HepG2 (cell line): Measurements from ENCODE around the gene BRI3BP. TPM values are rescaled to one million over a fixed set of nuclear protein-coding genes. Genes with fewer than 3 reads are reported as not detected.

ENCODE experiments used
- FOSL1 ChIP-seq: sonication (generic); formaldehyde crosslinking; IDR thresholded peaks from 2 replicates; pipeline ENCODE4 v1.9.0; 2021; ENCODE audit warnings: missing genetic modification reagents, borderline replicate concordance
- GRHL1 ChIP-seq: sonication (generic); formaldehyde crosslinking; conservative IDR thresholded peaks from 2 replicates; pipeline ENCODE4 v1.8.0; 2022; ENCODE audit warnings: missing genetic modification reagents
- NFIC ChIP-seq: IDR thresholded peaks from 2 replicates; pipeline ENCODE4 v1.6.1; 2012; ENCODE audit warnings: mild to moderate bottlenecking, low read length, inconsistent platforms
- PITX1 ChIP-seq: sonication (generic); formaldehyde crosslinking; IDR thresholded peaks from 2 replicates; pipeline ENCODE4 v1.5.1; 2020; ENCODE audit warnings: mild to moderate bottlenecking, missing genetic modification reagents
- SOX6 ChIP-seq, 2 experiments: fragments of 450-650 bp in 1 of 2; sonication (generic) in 1 of 2; formaldehyde crosslinking in 1 of 2; IDR thresholded peaks; 2 replicates each; pipeline versions ENCODE4 v1.4.0 to v1.6.1; 2017 to 2020; ENCODE audit warnings: antibody characterized with exemption in 1 of 2, mild to moderate bottlenecking in 1 of 2, missing genetic modification reagents in 1 of 2
- TARDBP ChIP-seq: sonication (generic); formaldehyde crosslinking; IDR thresholded peaks from 2 replicates; pipeline ENCODE4 v1.8.0; 2022; ENCODE audit warnings: mild to moderate bottlenecking, missing genetic modification reagents
- ZBTB10 ChIP-seq: sonication (generic); formaldehyde crosslinking; IDR thresholded peaks from 2 replicates; pipeline ENCODE4 v1.4.0; 2020; ENCODE audit warnings: missing genetic modification reagents, borderline replicate concordance
- ZNF101 ChIP-seq: sonication (generic); formaldehyde crosslinking; IDR thresholded peaks from 2 replicates; pipeline ENCODE4 v1.4.0; 2020; ENCODE audit warnings: mild to moderate bottlenecking, low read depth, missing genetic modification reagents, borderline replicate concordance
- ZNF275 ChIP-seq: sonication (generic); formaldehyde crosslinking; IDR thresholded peaks from 2 replicates; pipeline ENCODE4 v1.8.0; 2022; ENCODE audit warnings: missing genetic modification reagents, mild to moderate bottlenecking, inconsistent platforms, borderline replicate concordance
- ZNF512B ChIP-seq: sonication (generic); formaldehyde crosslinking; IDR thresholded peaks from 2 replicates; pipeline ENCODE4 v1.5.1; 2020; ENCODE audit warnings: missing genetic modification reagents, mild to moderate bottlenecking, borderline replicate concordance
- polyA plus RNA-seq, 8 experiments: library from polyadenylated mRNA; depleted of rRNA in 3 of 8; stranded (reverse) in 7 of 8; unstranded in 1 of 8; fragments of >200 nt; fragmentation: Illumina TruSeq in 4 of 8; extraction: Trizol in 4 of 8; gene quantifications; 2 replicates each; pipeline versions ENCODE4 v1.2.1 to v1.2.3, GENCODE V29; 2011 to 2016; ENCODE audit warnings: low read depth in 4 of 8, missing spikeins in 1 of 8, mixed read lengths in 1 of 8; ENCODE audit not compliant: insufficient read depth in 1 of 8
- total RNA-seq, 5 experiments: library from RNA; depleted of rRNA; stranded (reverse); fragments of >200 nt; fragmentation: Illumina TruSeq; extraction: Trizol; gene quantifications; 2 replicates each; pipeline ENCODE4 v1.2.3, GENCODE V29; 2016; ENCODE audit warnings: low read depth in 1 of 5
- TF ChIP-seq, protein P1 (sequence below): sonication (generic); formaldehyde crosslinking; IDR thresholded peaks from 2 replicates; pipeline ENCODE4 v1.5.0; 2020; ENCODE audit warnings: mild to moderate bottlenecking, missing genetic modification reagents

BRI3BP gene
- total and polyA plus RNA-seq, 2 of the 13 experiments (the other 11 are each of a cell fraction or from before 2014, with no cell fraction given), result 7.5 to 21.1 TPM

- TF ChIP-seq PITX1 (CRISPR knock-in tag), result no peak
- TF ChIP-seq ZNF275, result no peak
- TF ChIP-seq, protein P1, sequence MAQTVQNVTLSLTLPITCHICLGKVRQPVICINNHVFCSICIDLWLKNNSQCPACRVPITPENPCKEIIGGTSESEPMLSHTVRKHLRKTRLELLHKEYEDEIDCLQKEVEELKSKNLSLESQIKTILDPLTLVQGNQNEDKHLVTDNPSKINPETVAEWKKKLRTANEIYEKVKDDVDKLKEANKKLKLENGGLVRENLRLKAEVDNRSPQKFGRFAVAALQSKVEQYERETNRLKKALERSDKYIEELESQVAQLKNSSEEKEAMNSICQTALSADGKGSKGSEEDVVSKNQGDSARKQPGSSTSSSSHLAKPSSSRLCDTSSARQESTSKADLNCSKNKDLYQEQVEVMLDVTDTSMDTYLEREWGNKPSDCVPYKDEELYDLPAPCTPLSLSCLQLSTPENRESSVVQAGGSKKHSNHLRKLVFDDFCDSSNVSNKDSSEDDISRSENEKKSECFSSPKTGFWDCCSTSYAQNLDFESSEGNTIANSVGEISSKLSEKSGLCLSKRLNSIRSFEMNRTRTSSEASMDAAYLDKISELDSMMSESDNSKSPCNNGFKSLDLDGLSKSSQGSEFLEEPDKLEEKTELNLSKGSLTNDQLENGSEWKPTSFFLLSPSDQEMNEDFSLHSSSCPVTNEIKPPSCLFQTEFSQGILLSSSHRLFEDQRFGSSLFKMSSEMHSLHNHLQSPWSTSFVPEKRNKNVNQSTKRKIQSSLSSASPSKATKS, result no peak
- TF ChIP-seq FOSL1 (CRISPR knock-in tag), result no peak
- no peak for TF ChIP-seq SOX6 (IDR thresholded peaks at IDR 0.05)
- no peak for TF ChIP-seq SOX6 (CRISPR knock-in tag; IDR thresholded peaks at IDR 0.05)
- no peak for TF ChIP-seq TARDBP (CRISPR knock-in tag)
- TF ChIP-seq GRHL1 (CRISPR knock-in tag), result no peak
- no peak for TF ChIP-seq NFIC
- TF ChIP-seq ZNF101 (CRISPR knock-in tag), result no peak
- no peak for TF ChIP-seq ZNF512B
- TF ChIP-seq ZBTB10 (CRISPR knock-in tag), result no peak
These were observed 22.6 kb upstream of the BRI3BP start (continued) for GRCh38 chr12:124970647-124971402.
